ENCODE data around the gene USP24.

Gene USP24

DNA sequence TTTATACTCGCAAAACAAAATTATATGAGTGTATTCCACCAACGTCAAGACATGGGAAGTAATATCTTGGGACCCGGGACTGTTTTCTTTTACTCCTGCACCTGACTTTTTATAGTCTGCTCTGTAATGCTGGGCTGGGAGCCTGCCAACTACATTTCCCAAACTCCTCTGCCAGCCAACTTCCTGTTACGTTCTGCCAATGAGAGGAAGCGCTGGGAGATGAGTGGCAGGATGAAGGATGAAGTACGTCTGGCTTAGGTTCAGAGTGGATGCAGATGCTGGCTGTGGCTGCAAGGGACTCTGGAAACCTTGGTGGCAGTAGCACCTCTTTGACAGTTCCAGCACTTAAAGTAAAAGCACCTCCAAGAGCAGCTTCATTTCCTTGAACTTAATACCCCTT is 59.6 kb downstream of the USP24 start:
- DNase-seq: peak; percentile 61

DNA sequence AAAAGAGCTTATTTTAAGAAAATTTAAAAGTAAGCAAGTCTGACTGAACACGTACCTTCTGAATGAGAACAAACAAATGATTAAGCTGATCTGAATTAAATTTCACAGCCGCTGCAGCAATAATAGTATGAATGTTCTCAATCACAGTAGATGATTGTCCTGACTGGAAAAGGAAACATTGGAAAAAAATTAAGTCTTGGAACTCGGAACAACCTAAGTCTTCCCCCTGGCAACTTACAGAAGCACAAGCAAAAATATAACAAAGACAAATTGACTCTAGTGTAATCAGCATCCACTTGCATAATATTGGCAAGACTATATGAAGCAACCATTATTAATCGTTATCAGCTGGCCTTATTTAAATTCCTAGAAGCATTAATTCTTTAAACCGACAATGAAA is 60.5 kb downstream of the USP24 start:
- DNase-seq: no peak

DNA sequence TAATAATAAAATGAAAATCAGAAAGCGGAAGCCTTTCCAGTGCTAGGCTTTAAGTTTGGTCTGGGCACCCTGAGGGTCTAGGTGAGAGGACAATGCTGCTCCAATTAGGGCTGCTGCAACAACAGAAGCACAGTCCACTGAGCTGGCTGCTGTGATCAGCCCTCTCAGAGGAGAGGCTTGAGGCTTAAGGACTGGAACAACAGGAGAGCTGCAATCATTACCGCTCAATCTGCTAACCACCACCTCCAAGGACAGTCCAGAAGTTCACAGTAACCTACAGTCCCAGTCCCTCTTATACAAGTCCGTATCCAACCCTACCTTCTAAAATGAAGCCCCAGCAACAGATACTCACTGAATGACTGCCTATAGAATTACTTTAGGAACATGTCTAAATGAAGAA is 62.1 kb downstream of the USP24 start:
- DNase-seq: no peak

DNA sequence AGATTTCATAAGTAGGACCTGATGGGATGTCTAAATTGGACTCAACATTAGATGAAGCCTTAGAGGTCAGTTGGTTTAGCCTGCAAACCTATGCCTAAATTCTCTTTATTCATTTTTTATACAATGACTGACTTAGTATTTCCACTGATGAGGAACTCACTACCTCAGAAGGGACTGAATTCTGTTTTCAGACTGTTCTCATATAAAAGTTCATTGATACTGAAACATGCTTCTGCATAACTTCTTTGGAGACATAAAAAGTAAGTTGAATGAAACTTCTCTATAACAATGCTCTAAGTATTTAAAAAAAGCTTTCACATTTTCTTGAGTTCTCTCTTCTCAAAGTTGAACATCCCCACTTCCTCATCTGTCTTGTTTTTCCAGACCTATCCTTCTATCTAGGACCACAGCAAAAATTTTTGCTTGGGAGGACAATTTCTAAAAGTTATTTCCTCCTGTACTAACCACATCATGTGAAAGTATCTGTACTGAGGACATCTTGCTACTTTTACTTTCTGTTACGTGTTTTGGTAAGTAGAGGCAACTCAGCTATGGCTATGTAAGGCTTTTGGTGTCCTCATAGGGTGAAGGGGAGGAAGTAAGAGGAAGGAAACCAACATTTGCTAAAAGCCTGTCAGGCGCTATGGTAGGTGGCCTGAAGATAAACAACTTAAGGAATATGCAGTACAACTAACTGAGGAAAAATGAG is 64.1 kb downstream of the USP24 start:
- no peak for DNase-seq

DNA sequence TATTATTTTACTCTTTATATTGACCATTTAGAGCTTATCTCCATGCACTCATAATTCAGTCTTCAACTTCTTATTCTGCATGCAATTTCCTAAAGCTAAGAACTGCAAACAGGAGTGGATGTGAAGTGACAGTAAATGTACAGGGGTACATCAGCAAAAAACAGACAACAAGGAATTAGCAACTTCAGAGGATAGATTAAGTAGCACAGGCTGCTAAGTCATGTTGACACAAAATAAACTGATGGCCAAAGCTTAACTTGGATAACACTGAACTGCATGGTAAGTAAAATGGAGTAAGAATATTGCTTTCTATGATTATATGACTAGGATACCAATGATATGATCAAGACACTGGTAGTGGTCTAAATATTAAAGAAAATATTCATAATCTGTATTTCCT is 66.5 kb downstream of the USP24 start:
- peak; percentile 39 for DNase-seq

DNA sequence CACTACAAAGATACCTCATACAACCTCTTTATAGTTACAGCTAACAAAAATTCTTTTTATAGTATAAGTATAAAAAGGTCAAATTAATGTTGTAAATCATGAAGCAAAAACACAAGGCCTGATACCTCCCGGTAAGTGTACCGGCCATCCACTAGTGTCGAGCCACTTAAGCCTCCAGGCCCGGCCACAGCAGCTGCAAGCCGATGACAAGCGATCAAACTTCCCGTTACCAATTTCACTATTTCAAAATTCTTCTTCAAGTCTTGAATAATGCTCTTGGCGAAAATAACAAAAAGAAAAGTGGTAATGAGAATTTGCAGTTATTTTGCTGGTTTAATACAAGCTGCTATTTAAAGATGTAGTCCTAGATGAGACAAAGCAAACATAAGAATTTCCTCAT is 67.6 kb downstream of the USP24 start:
- DNase-seq: no peak

DNA sequence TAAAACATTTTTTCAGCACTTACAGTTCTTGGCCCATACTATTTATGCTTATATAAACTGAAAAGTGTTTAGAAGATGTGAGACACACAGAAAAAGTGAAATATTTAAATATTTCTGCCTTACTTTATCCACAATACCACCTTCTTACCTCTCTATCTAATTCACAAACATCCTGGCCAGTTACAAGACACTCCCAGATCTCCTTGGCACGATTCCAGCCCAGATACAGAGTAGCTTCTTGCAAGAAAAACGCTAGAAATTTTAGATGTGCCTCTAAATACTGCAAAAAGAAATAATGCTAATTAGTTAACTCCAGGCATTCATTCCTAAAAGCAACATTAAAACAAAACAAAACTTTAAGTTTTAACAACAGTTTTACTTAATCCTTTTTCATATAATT is 68.4 kb downstream of the USP24 start:
- DNase-seq: peak; percentile 98

DNA sequence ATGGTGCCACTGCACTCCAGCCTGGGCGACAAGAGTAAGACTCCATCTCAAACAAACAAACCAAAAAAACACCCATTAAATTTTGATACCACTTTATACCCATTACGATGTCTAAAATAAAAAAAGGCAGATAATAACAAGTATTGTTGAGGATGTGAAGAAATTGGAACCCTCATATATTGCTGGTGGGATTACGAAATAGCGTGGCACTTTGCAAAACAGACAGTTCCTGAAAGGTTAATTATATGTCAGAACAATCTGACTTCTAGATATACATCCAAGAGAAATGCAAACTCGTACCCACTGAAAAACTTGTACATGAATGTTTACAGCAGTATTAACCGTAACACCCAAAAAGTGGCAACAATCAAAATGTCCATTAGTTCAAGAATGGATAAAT is 70.3 kb downstream of the USP24 start:
- DNase-seq: no peak

DNA sequence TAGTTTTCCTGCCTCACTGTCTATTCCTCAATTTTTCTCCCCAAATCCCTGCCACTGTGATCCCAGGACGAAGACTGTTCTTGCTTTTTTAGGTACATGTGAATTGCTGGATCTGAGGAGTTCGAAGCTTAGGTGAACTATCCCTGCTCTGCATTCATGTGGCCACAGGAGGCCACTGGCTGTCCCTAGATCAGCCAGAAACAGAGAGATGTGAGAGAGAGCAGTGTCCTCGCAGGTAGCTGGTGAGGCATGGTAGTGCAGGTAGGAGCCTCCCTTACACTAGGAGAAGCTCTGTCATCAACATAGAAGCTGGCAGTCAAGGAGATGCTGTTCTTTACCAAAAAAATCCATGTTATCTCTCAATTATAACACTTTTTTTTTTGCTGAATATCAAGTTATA is 71.5 kb downstream of the USP24 start:
- peak; percentile 66 for DNase-seq

DNA sequence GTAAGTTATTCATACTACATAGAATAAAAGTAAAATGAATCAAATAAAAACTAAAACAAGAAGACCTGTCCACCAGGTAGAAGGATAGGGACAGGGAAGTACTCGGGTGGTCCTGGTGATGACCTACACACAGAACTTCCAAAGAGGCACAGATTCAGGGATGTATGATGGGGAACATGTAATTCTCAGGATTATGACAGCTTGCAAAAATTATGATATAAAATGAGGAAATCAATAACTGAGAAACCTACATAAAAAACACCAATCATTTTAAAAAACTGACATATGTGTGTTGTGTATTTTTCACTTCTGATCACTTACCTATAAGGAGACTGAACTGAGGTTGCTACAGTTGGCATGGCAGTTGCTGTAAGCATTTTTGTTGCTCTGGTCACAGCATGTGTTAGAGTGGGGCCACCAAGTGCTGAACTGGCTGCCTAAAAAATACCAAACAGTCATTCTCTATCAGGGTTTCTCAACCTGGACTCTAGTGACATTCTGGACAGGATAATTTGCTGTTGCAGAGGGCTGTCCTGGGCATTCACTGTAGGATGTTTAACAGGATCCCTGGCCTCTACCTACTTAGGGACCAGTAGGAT is 73.8 kb downstream of the USP24 start:
- DNase-seq: no peak

DNA sequence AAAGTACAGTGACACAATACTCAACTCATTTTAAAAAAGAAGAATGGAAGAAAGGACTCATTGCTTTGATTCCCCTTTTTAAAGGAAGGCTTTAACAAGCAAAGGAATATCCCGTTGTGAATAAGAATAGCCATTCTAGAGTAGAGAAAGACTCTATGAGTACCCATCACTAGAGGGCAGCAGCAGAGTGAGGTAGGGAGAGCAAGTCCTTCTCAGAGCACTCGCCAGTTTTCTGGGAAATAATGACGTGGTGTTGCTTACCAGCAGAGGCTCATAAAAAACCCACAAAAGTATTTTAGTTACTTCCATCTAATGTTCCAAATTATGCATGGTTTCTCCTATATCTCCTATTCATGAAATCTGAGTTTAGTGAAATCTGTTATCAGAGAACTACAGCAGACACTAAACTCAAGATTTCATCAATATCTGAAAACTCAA is 74.6 kb downstream of the USP24 start:
- peak; percentile 96 for DNase-seq

DNA sequence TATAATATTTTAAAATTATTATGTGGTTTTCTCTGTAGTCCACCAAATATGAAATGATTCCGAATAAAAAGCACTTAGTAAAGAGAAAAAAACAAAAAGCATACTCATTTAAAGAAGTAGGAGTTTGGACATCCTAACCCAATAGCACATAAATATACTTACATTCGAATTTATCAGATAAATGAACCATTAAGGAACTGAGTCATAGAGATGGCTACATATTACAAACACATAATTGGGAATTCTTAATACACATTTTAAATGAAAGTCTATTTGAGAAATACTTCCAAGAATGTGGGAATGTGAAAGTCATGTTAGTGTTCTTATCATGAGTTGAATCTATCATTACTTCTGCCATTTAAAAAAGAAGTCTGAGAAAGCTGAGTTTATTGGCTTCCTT is 75.0 kb downstream of the USP24 start:
- DNase-seq: no peak

DNA sequence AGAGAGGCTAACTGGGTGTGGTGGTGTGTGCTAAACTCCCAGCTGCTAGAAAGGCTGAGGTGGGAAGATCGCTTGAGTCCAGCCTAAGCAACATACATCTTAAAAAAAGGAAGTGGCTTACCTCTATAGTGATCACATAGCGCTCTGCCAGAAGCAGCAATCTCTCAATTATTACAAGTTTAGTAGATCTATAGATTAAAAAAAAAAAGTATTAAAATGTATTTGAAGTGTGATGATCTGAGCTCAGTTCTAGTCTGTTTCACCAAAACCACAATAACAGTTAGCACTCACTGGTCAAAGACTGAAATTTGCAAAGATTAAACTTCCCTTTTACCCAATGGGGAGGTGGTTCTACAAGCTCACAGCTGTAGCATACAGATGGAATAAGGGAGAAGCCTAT is 76.3 kb downstream of the USP24 start:
- DNase-seq: peak; percentile 49

DNA sequence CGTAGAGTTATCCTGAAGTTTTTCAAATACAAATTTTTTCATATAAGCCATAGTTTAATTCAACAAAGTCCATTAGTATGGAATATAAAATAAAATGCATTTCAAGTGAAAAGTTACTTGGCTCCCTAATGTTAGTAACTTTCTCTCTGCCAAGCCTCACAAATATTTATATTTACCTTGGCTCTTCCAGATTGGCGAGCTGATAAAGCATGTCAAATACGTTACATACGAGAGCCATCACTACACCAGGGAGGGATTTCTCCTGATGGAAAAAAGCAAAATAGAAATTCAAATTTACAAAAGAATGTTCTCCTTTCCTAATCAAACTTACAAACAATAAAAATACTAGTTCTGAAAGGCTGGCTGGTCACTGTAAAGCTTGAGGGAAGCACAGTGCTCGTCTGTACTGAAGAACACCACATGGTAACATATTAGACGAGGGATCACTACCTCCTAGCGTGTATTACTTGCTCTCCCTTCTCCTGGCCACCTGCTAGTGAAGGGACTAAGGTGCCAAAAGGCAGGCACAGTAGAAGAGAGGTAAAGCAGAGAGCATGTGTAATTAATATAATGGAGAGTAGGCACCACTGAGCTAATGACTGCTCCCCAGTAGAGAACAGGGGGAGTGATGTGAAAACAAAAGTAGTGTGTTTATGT is 80.9 kb downstream of the USP24 start:
- DNase-seq: no peak

DNA sequence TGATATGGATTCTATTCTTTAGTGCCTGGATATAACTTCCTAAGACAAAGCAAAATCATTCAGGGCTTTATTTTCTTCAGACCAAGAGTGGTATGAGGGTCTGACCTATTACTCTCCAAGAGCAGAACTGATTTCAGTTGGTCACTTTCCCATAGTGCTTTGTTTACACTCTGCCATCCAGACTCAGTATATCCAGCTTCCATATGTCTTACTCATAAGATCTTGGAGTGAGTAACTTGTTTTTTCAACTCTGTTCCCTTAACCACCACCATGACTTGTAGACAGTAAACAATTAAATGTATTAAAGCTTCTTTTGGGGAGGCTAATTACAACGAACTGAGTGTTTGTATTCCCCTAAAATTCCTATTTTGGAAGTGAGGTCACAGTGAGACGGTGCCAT is 83.4 kb downstream of the USP24 start:
- no peak for DNase-seq

DNA sequence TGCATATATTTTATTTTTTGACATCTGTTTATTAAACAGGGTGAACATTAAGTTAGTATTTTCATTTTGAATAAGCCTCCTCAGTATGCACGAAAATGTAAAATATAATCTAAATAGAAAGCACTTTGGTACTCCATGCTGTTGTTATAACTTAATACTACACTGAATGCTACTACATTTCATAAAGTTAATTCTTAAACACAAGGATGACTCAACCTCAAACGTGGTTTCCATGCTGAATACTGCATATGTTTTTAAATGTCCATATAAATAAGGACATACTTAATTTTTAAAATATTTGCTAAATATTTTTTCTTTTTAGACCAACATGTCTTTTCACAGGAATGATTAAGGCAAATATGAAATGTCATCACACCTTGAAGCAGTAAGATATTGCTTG is 83.9 kb downstream of the USP24 start:
- DNase-seq: no peak

DNA sequence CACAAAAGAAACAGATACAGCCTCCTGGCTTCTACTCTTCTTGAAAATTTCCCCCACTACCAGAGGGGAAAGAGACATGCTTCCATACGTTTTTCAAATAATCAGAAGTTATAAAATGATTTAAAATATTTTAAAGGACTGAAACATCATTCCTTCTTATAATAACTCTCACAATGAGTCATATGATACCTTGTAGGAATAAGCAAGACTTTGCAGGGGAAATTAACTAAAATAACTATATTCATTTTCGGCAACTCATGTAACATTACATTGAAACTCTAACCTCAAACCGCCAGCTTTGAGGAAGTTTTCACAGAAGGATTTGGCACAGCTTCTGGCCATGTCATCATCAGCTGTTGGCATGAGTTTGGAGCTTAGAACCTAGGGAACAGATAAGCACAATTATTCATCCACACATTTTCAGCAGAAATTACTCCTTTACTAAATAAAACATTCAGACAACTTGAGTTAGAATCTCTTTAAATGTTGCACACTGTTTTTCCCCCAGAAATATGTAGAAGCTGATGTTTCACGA is 85.9 kb downstream of the USP24 start:
- DNase-seq: peak; percentile 62

DNA sequence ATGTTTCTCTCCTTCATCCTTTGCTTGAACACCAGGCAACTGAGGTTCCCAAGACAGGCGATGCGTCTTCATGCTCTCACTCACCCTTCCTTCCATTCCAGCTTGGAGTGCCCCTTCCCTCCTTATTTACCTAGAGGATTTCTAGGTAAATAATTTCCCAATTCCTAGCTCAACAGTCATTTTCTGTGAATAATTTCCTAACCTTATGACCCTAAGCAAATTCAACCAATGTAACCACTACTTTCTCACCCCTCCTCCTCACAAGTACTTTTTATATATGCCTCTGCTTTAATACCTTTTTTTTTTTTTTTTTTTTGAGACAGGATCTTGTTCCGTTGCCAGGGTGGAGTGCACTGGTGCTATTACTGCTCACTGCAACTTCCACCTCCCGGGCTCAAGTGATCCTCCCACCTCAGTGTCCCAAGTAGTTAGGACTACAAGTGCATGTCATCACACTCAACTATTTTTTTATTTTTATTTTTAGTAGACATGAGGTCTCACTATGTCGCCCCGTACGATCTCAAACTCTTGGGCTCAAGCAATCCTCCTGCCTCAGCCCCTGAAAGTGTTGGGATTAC is 86.7 kb downstream of the USP24 start:
- DNase-seq: no peak

DNA sequence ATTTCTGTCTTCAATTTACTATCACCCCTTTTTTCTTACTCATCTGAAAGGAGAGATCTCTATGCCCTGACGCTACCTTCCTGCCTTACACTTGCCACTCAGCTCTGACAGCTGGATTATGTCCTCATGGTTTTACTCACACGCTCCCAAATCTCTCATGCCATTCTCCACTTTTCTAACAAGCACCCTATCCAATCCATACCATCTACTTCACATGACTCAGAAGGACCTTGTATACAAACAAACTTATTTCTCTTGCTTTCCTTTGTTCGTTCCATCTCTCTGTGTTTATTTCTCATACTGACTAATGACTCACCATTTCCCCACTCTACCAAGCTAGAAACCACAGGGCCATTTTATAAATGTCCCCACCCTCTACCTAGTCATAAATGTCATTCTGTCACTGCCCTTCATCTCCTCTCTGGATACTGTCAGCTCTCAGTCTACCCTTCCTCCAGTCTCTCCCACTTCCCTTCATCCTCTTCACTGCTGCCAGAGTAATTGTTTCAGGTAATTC is 87.3 kb downstream of the USP24 start:
- peak; percentile 41 for DNase-seq

DNA sequence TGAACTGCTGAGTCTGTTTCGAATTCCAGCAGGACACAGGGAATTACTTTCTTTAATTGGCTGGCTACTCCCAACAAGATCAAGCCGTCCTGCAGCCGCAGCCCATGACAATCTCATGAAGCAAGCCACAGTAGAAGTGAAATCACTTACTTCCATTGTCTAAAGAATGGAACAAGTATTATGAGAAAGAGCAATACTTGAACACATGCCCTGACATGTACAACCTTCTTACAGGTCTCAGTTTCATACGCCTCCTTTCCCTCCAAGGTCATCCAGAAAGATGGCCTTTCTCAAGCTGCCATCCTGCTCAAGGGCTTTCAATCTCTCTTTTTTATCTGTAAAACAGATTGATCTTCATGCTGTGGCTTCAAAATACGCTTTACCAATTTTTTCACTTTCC is 90.7 kb downstream of the USP24 start:
- no peak for DNase-seq

DNA sequence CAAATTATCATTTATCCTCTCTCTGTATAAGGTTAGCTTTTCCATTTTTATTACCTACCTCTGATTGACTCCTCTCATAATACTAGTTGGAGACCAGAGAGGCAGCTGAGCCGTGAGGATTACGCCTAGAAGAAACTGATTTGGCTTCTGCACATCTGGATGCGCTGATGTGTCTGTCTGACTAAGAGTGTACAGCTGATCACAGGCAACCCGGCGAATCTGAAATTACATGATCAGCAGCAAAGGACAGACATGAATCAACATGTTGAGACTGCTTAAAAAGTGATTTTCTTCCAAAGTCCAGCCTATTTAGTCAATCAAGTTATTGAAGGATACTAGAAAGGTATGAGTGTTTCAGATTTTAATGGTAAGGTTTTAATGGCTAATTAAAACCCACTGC is 94.6 kb downstream of the USP24 start:
- no peak for DNase-seq

DNA sequence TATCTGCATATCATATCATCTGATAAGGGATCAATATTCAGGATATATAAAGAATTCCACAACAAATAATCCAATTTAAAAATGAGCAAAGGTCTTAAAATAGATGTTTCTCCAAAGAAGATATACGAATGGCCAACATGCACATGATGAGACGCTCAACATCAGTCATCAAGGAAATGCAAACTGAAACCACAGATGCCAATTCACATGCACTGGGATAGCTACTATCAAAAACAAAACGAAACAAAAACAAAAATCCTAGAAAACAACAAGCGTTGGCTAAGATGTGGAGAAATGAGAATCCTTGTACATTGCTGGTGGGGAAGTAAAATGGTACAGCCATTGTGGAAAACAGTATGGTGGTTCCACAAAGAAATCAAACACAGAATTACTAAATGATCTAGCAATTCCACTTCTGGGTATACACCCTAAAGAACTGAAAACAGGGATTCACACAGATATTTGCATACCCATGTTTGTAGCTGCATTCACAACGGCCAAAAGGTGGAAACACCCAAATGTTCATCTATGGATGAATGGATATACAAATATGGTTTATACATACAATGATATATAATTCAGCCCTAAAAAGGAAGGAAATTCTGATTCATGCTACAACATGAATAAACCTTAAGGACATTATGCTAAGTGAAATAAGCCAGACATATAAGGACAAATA is 96.4 kb downstream of the USP24 start:
- DNase-seq: no peak

DNA sequence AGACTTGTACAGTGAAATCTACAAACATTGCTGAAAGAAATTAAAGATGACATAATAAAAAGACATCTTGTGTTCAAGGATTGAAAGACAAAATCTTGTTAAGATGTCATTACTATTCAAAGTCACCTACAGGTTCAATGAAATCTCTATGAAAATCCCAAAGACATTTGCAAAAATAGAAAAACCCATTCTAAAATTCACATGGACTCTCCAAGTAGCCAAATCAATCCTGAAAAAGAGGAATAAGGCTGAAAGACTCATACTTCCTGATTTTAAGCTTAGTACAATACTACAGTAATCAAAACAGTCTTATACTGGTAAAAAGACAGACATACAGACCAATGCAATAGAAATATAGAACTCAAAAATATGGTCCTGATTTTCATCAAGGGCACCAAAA is 97.2 kb downstream of the USP24 start:
- no peak for DNase-seq

Measured in hematopoietic multipotent progenitor cell treated with erythropoietin and hydrocortisone succinate and interleukin-3 and kit ligand, for 6 days (in vitro differentiated cells).